KMS-11 (cell line): Measurements from ENCODE around the gene SPIB.

ENCODE experiments used
- H2AFZ ChIP-seq: fragments of 200-600 bp; sonication (generic); 2 replicates; pipeline ENCODE4 v1.6.1; 2016; ENCODE audit warnings: antibody characterized with exemption, mixed run types, low read depth
- H3K27ac ChIP-seq: fragments of 200-600 bp; sonication (generic); 2 replicates; pipeline ENCODE4 v1.6.1; 2016; ENCODE audit warnings: mild to moderate bottlenecking, mixed run types
- H3K27me3 ChIP-seq: fragments of 200-600 bp; sonication (generic); 2 replicates; pipeline ENCODE4 v1.6.1; 2017; ENCODE audit warnings: mild to moderate bottlenecking, low read depth, mixed run types, moderate library complexity; ENCODE audit not compliant: insufficient read depth
- H3K36me3 ChIP-seq: fragments of 200-600 bp; sonication (generic); 2 replicates; pipeline ENCODE4 v1.6.1; 2017; ENCODE audit warnings: mild to moderate bottlenecking, mixed run types; ENCODE audit not compliant: insufficient read depth
- H3K4me1 ChIP-seq: fragments of 200-600 bp; sonication (generic); 2 replicates; pipeline ENCODE4 v1.6.1; 2016; ENCODE audit warnings: mild to moderate bottlenecking, low read depth, mixed run types; ENCODE audit not compliant: poor library complexity, severe bottlenecking
- H3K4me2 ChIP-seq: fragments of 200-600 bp; sonication (generic); 2 replicates; pipeline ENCODE4 v1.7.0; 2016; ENCODE audit warnings: mild to moderate bottlenecking, mixed run types
- H3K4me3 ChIP-seq: fragments of 200-600 bp; sonication (generic); IDR thresholded peaks from 2 replicates; pipeline ENCODE4 v1.6.1; 2017; ENCODE audit warnings: low read depth, low read length, mixed read lengths; ENCODE audit not compliant: insufficient read depth
- H3K79me2 ChIP-seq: fragments of 200-600 bp; sonication (generic); 2 replicates; pipeline ENCODE4 v1.6.1; 2016; ENCODE audit warnings: low read depth, mixed run types; ENCODE audit not compliant: insufficient read depth
- H3K9ac ChIP-seq: fragments of 200-600 bp; sonication (generic); 2 replicates; pipeline ENCODE4 v1.6.1; 2016; ENCODE audit warnings: mild to moderate bottlenecking, mixed run types
- H4K20me1 ChIP-seq: fragments of 200-600 bp; sonication (generic); 2 replicates; pipeline ENCODE4 v1.6.1; 2016; ENCODE audit warnings: mild to moderate bottlenecking, mixed run types; ENCODE audit not compliant: insufficient read depth
- TF ChIP-seq, protein P1 (sequence below): fragments of 200-600 bp; sonication (generic); conservative IDR thresholded peaks from 2 replicates; pipeline ENCODE4 v1.6.1; 2017; ENCODE audit warnings: low read depth, mild to moderate bottlenecking, antibody characterized with exemption, low read length, moderate library complexity, mixed read lengths

Gene SPIB

DNA sequence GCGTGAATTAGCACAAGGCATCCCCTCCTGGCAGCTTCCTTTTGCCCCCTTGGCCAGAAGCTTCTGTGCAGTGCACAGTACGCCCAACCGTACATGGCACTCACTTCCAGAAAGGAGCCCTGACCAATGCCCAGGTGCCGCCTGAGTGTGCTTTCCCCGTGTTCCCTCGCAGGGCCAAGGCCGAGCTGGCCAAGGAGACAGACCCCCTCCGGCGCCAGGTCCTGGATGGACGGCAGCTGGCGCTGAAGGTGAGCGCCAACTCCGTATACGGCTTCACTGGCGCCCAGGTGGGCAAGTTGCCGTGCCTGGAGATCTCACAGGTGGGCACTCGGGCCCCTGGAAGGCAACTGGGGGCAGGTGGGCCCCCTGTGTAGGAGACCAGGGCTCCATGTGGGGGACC lies 9.4 kb upstream of the SPIB start:
- Histone ChIP-seq H3K79me2 (no peaks in the 10 kb centered on the region), H3K36me3 (no peaks in the 10 kb centered on the region; the same call in 1 of the 2 replicates), H2AFZ (no peak overlapping the region), H4K20me1 (no peaks in the 10 kb centered on the region), H3K9ac (no peak overlapping the region), H3K27ac (no peak overlapping the region), H3K4me2 (no peak overlapping the region), H3K27me3 (no peaks in the 10 kb centered on the region), H3K4me3 (no peak overlapping the region), H3K4me1 (no peaks in the 10 kb centered on the region)
- TF ChIP-seq, protein P1, sequence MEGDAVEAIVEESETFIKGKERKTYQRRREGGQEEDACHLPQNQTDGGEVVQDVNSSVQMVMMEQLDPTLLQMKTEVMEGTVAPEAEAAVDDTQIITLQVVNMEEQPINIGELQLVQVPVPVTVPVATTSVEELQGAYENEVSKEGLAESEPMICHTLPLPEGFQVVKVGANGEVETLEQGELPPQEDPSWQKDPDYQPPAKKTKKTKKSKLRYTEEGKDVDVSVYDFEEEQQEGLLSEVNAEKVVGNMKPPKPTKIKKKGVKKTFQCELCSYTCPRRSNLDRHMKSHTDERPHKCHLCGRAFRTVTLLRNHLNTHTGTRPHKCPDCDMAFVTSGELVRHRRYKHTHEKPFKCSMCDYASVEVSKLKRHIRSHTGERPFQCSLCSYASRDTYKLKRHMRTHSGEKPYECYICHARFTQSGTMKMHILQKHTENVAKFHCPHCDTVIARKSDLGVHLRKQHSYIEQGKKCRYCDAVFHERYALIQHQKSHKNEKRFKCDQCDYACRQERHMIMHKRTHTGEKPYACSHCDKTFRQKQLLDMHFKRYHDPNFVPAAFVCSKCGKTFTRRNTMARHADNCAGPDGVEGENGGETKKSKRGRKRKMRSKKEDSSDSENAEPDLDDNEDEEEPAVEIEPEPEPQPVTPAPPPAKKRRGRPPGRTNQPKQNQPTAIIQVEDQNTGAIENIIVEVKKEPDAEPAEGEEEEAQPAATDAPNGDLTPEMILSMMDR: no peak

DNA sequence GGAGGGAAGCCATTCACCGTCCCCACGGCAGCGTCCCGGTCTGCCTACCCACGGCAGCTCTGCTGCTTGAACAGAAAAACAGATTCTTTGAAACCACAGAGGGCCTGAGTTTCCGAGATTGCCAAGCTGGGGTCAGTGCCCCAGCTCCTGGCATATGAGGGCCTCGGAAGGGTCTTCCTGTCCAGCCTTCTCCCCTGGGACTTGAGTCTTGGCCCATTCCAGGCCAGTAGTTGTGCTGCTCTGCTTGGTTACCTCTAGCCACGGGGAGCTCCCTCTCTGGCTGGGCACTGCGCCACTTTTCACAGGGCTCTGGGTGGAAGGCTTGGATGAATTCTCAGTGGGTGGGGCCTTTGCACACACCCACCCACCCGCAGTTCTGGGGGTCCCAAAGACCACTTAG lies 8.6 kb upstream of the SPIB start:
- Histone ChIP-seq H3K27me3 (no peaks in the 10 kb centered on the region), H3K36me3 (no peaks in the 10 kb centered on the region; the same call in 1 of the 2 replicates), H3K27ac (no peak overlapping the region), H2AFZ (no peak overlapping the region), H4K20me1 (no peaks in the 10 kb centered on the region), H3K4me1 (no peaks in the 10 kb centered on the region), H3K4me2 (no peak overlapping the region), H3K4me3 (no peak overlapping the region), H3K9ac (no peak overlapping the region), H3K79me2 (no peaks in the 10 kb centered on the region)
- TF ChIP-seq, protein P1: no peak

DNA sequence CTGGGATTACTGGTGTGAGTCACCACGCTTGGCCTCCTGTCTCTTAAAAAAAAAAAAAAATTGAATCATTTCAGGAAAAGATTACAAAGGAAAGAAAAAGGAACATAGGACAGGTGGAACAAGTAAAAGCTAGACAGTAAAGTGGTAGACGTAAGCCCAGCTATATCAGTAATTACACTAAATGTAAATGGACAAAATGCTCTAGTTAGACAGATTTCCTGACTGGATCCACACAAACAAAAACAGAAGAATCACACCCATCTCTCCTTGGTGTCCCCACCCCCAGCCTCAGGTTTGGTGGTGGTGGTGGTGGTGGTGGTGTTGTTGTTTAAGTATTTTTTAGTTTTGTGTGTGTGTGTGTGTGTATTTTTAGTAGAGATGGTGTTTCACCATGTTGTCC lies 6.3 kb upstream of the SPIB start:
- Histone ChIP-seq H3K4me2 (no peak overlapping the region), H3K4me1 (no peaks in the 10 kb centered on the region), H3K27ac (no peak overlapping the region), H3K27me3 (no peaks in the 10 kb centered on the region), H3K9ac (no peak overlapping the region), H4K20me1 (no peaks in the 10 kb centered on the region), H3K4me3 (no peak overlapping the region), H2AFZ (no peak overlapping the region), H3K79me2 (no peaks in the 10 kb centered on the region), H3K36me3 (no peaks in the 10 kb centered on the region)
- TF ChIP-seq, protein P1: no peak

DNA sequence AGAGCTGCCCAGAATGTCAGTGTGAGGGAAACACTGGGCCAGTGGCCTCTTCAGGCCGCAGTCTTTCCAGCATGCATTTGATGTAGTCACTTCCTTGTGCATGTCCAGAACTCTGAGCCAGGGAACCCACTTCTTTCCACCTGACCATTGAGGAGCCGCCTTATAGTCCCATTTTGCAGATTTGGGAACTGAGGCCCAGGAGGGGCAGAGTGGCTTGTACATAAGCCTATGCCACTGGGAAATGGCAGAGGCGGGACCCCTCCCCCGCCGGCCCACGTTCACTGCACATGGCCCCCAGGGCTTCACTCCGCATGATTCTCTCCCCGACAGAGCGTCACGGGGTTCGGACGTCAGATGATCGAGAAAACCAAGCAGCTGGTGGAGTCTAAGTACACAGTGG lies 5.6 kb upstream of the SPIB start:
- TF ChIP-seq, protein P1: no peak
- no peaks in the 10 kb centered on the region for H4K20me1 ChIP-seq
- peaks cover 4% of the 10 kb centered on the region for H3K4me1 ChIP-seq
- no peak overlapping the region for H3K9ac ChIP-seq
- no peak overlapping the region for H2AFZ ChIP-seq
- H3K4me2 ChIP-seq: no peak overlapping the region
- H3K27ac ChIP-seq: no peak overlapping the region
- no peaks in the 10 kb centered on the region for H3K79me2 ChIP-seq
- H3K4me3 ChIP-seq: no peak overlapping the region
- H3K27me3 ChIP-seq: no peaks in the 10 kb centered on the region
- H3K36me3 ChIP-seq: no peaks in the 10 kb centered on the region
